Activated T-cell treated with anti-CD3 and anti-CD28 coated beads, Interleukin-2, amount 50 U/mL, for 72 hours (primary cell): Measurements from ENCODE around the gene TMSB4X. TPM values are rescaled to one million over a fixed set of nuclear protein-coding genes. Genes with fewer than 3 reads are reported as not detected.
A peak's percentile ranks its signal among the peaks of the same experiment; 100 is the strongest.
"Not testable (repeated sequence)": the region's sequence is repeated elsewhere in the genome, so short reads cannot be mapped to it uniquely, and the experiment has no call there.

ENCODE experiments used
- ATAC-seq, 2 donors: fragments of 150-1000 bp; cut with Tn5 transposase; replicated peaks in 1 of 2; 2 replicates each; pipeline ENCODE4 v1.10.0; 2021; ENCODE audit warnings: moderate library complexity in 2 of 2, mild to moderate bottlenecking in 1 of 2
- DNase-seq, 2 donors: peaks; one replicate each; pipeline ENCODE4 v3.0.0; 2021 to 2022; ENCODE audit warnings: mixed read lengths in 1 of 2
- H3K27ac Mint-ChIP-seq: one replicate; pipeline ENCODE4 v1.8.0; 2022; ENCODE audit warnings: mild to moderate bottlenecking, moderate library complexity, mixed read lengths
- H3K27me3 Mint-ChIP-seq: one replicate; pipeline ENCODE4 v1.8.0; 2022; ENCODE audit warnings: low read depth, mixed read lengths
- H3K36me3 Mint-ChIP-seq, 2 donors: one replicate each; pipeline ENCODE4 v1.8.0; 2022; ENCODE audit warnings: mixed read lengths in 2 of 2, mild to moderate bottlenecking in 1 of 2; ENCODE audit not compliant: insufficient read depth in 2 of 2
- H3K4me1 Mint-ChIP-seq: one replicate; pipeline ENCODE4 v1.8.0; 2022; ENCODE audit warnings: low read depth, mixed read lengths
- H3K4me3 Mint-ChIP-seq, 2 donors: one replicate each; pipeline ENCODE4 v1.8.0; 2022; ENCODE audit warnings: mild to moderate bottlenecking in 2 of 2, mixed read lengths in 2 of 2, moderate library complexity in 2 of 2
- H3K9me3 Mint-ChIP-seq, 2 donors: one replicate each; pipeline ENCODE4 v1.8.0; 2022; ENCODE audit warnings: mixed read lengths in 2 of 2
- total RNA-seq, 2 donors: library from RNA; stranded (reverse); gene quantifications; one replicate each; pipeline ENCODE4 v1.2.3, GENCODE V29; 2022

Gene TMSB4X
- total RNA-seq, 2 donors from 2014 or later = 4,011 to 4,477 TPM

GRCh38 chrX:13010546-13010945, 35.6 kb downstream of the TMSB4X start:
- peaks cover 41% of the 10 kb centered on the region for H3K27me3 Mint-ChIP-seq
- peaks cover 0 to 4% of the 10 kb centered on the region in 2 donors for H3K36me3 Mint-ChIP-seq
- H3K4me3 Mint-ChIP-seq = no peak overlapping the region
- peaks cover 0 to 2% of the 10 kb centered on the region in 2 donors for H3K9me3 Mint-ChIP-seq
- H3K27ac Mint-ChIP-seq = no peak overlapping the region
- ATAC-seq (no peak), DNase-seq (no peak)
- peaks cover 81% of the 10 kb centered on the region for H3K4me1 Mint-ChIP-seq

- DNase-seq (peak; percentile 32 to 47), ATAC-seq (peak; percentile 92 to 96)
- H3K27ac Mint-ChIP-seq = peak overlapping the region; percentile 93
- H3K27me3 Mint-ChIP-seq = peaks cover 54% of the 10 kb centered on the region
- H3K4me1 Mint-ChIP-seq = peaks cover 64% of the 10 kb centered on the region
- peaks cover 0 to 2% of the 10 kb centered on the region in 2 donors for H3K9me3 Mint-ChIP-seq
- H3K36me3 Mint-ChIP-seq = peaks cover 0 to 2% of the 10 kb centered on the region in 2 donors
- H3K4me3 Mint-ChIP-seq = peak overlapping the region; percentile 47 to 73
Observed at GRCh38 chrX:13013363-13014110, 38.6 kb downstream of the TMSB4X start.

GRCh38 chrX:13014111-13015096, 39.5 kb downstream of the TMSB4X start:
- ATAC-seq (peak; percentile 49 to 51), DNase-seq (no peak)
- Mint-ChIP-seq H3K9me3 (peaks cover 0 to 2% of the 10 kb centered on the region in 2 donors), H3K27ac (peak overlapping the region; percentile 93), H3K4me3 (peak overlapping the region; percentile 47 to 73), H3K36me3 (peaks cover 0 to 2% of the 10 kb centered on the region in 2 donors), H3K4me1 (peaks cover 62% of the 10 kb centered on the region), H3K27me3 (peaks cover 54% of the 10 kb centered on the region)

GRCh38 chrX:13015536-13016236, 40.8 kb downstream of the TMSB4X start:
- H3K27me3 Mint-ChIP-seq = peaks cover 56% of the 10 kb centered on the region
- H3K36me3 Mint-ChIP-seq = peaks cover 0 to 2% of the 10 kb centered on the region in 2 donors
- no peak for ATAC-seq
- peak overlapping the region; percentile 24 for H3K27ac Mint-ChIP-seq
- peaks cover 0 to 2% of the 10 kb centered on the region in 2 donors for H3K9me3 Mint-ChIP-seq
- peaks cover 57% of the 10 kb centered on the region for H3K4me1 Mint-ChIP-seq
- H3K4me3 Mint-ChIP-seq = peak overlapping the region in 1 of 2 donors; percentile 23
- no peak for DNase-seq

- not testable (repeated sequence) for ATAC-seq, H3K9me3 Mint-ChIP-seq, H3K27ac Mint-ChIP-seq, H3K36me3 Mint-ChIP-seq, DNase-seq
- peak overlapping the region in 1 of 2 donors; percentile 2 for H3K4me3 Mint-ChIP-seq
- H3K27me3 Mint-ChIP-seq = peaks cover 55% of the 10 kb centered on the region
- peaks cover 51% of the 10 kb centered on the region for H3K4me1 Mint-ChIP-seq
Observed at GRCh38 chrX:13016731-13017130, 41.8 kb downstream of the TMSB4X start.

GRCh38 chrX:13022926-13023325, 48.0 kb downstream of the TMSB4X start:
- no peak for ATAC-seq

GRCh38 chrX:13023567-13023966, 48.7 kb downstream of the TMSB4X start:
- peak overlapping the region; percentile 61 for H3K27ac Mint-ChIP-seq
- peak overlapping the region; percentile 54 to 59 for H3K4me3 Mint-ChIP-seq
- H3K9me3 Mint-ChIP-seq = peaks cover 0 to 2% of the 10 kb centered on the region in 2 donors
- peaks cover 44% of the 10 kb centered on the region for H3K27me3 Mint-ChIP-seq
- peaks cover 0 to 3% of the 10 kb centered on the region in 2 donors for H3K36me3 Mint-ChIP-seq
- ATAC-seq (peak; percentile 37 to 41), DNase-seq (no peak)
- peaks cover 64% of the 10 kb centered on the region for H3K4me1 Mint-ChIP-seq

More at GRCh38 chrX:13022926-13023325, 48.0 kb downstream of the TMSB4X start:
- Mint-ChIP-seq H3K4me3 (peak overlapping the region; percentile 29 to 36), H3K4me1 (peaks cover 59% of the 10 kb centered on the region), H3K36me3 (peaks cover 0 to 3% of the 10 kb centered on the region in 2 donors), H3K9me3 (peaks cover 0 to 2% of the 10 kb centered on the region in 2 donors), H3K27me3 (peaks cover 41% of the 10 kb centered on the region), H3K27ac (peak overlapping the region; percentile 50)
- no peak for DNase-seq

GRCh38 chrX:13023979-13024378, 49.1 kb downstream of the TMSB4X start:
- peaks cover 65% of the 10 kb centered on the region for H3K4me1 Mint-ChIP-seq

GRCh38 chrX:13024986-13025385, 50.1 kb downstream of the TMSB4X start:
- H3K27me3 Mint-ChIP-seq = peaks cover 42% of the 10 kb centered on the region
- H3K4me1 Mint-ChIP-seq = peaks cover 75% of the 10 kb centered on the region
- ATAC-seq (no peak), DNase-seq (no peak)
- peaks cover 0 to 2% of the 10 kb centered on the region in 2 donors for H3K9me3 Mint-ChIP-seq
- H3K36me3 Mint-ChIP-seq = peaks cover 0 to 3% of the 10 kb centered on the region in 2 donors
- H3K27ac Mint-ChIP-seq = peak overlapping the region; percentile 97
- peak overlapping the region; percentile 7 to 61 for H3K4me3 Mint-ChIP-seq

More at GRCh38 chrX:13023979-13024378, 49.1 kb downstream of the TMSB4X start:
- ATAC-seq = no peak
- Mint-ChIP-seq H3K27ac (peak overlapping the region; percentile 61), H3K9me3 (peaks cover 0 to 2% of the 10 kb centered on the region in 2 donors), H3K36me3 (peaks cover 0 to 3% of the 10 kb centered on the region in 2 donors), H3K4me3 (peak overlapping the region in 1 of 2 donors; percentile 59), H3K27me3 (peaks cover 44% of the 10 kb centered on the region)
- DNase-seq = no peak

Other genes with a start within 250 kb of the TMSB4X start
- gene PRPS2, start 183.7 kb upstream of the TMSB4X start, total RNA-seq = 10 to 100 TPM; 71.4 to 74.1 TPM
- gene TLR7, start 108.0 kb upstream of the TMSB4X start, total RNA-seq = under 1 TPM; 0.05 to 0.23 TPM
- gene TLR8, start 68.5 kb upstream of the TMSB4X start, total RNA-seq = not detected
- gene FAM9C, start 69.5 kb downstream of the TMSB4X start, total RNA-seq = under 1 TPM in 1 of 2 donors, not detected in 1; 0.09 TPM